GM12878 (cell line): ENCODE data around the gene SHB.

ENCODE experiments used
- EGR1 ChIP-seq, 2 experiments: IDR thresholded peaks; 1 replicate in 1 of 2; 2 replicates in 1 of 2; pipeline ENCODE4 v1.6.1; 2011 to 2012; ENCODE audit warnings: low read depth in 2 of 2, low read length in 2 of 2, borderline replicate concordance in 1 of 2, mild to moderate bottlenecking in 1 of 2, moderate library complexity in 1 of 2
- EZH2 ChIP-seq: IDR thresholded peaks from 2 replicates; pipeline ENCODE4 v1.6.1; 2012; ENCODE audit warnings: low read depth, mild to moderate bottlenecking, control low read depth, inconsistent platforms, low read length, borderline replicate concordance; ENCODE audit not compliant: control insufficient read depth
- POLR2A ChIP-seq: IDR thresholded peaks from 2 replicates; pipeline ENCODE4 v1.6.1; 2011; ENCODE audit warnings: low read depth, mild to moderate bottlenecking, low read length
- POLR2AphosphoS5 ChIP-seq: IDR thresholded peaks from 2 replicates; pipeline ENCODE4 v1.6.1; 2011; ENCODE audit warnings: mild to moderate bottlenecking, low read length, inconsistent platforms
- RAD51 ChIP-seq: fragments of 450-650 bp; IDR thresholded peaks from 2 replicates; pipeline ENCODE4 v1.6.1; 2016; ENCODE audit warnings: moderate library complexity, mild to moderate bottlenecking, inconsistent platforms
- SMC3 ChIP-seq: IDR thresholded peaks from 2 replicates; pipeline ENCODE4 v1.6.1; 2011; ENCODE audit warnings: low read length, improper control_type of control experiment, borderline replicate concordance
- SRF ChIP-seq, 2 experiments: IDR thresholded peaks; 2 replicates each; pipeline ENCODE4 v1.6.1; 2011; ENCODE audit warnings: low read depth in 2 of 2, low read length in 2 of 2, mild to moderate bottlenecking in 1 of 2, moderate library complexity in 1 of 2
- YBX1 ChIP-seq: fragments of 450-650 bp; IDR thresholded peaks from 2 replicates; pipeline ENCODE4 v1.6.1; 2016; ENCODE audit warnings: antibody characterized with exemption
- TF ChIP-seq, protein P1 (sequence below), 3 experiments: IDR thresholded peaks in 2 of 3; conservative IDR thresholded peaks in 1 of 3; 2 replicates each; pipeline ENCODE4 v1.5.1; 2011; ENCODE audit warnings: low read depth in 3 of 3, low read length in 3 of 3, mild to moderate bottlenecking in 3 of 3, control low read depth in 2 of 3, moderate library complexity in 2 of 3, inconsistent platforms in 1 of 3, mixed read lengths in 1 of 3; ENCODE audit not compliant: control insufficient read depth in 2 of 3, insufficient read depth in 1 of 3; ENCODE audit errors: extremely low read depth in 1 of 3

- no peak for TF ChIP-seq SMC3
- no peak for TF ChIP-seq POLR2AphosphoS5
- no peak for TF ChIP-seq POLR2A
- TF ChIP-seq EZH2: no peak
- TF ChIP-seq EGR1 (IDR thresholded peaks at IDR 0.05; ENCODE audit: borderline replicate concordance in 1 of 2, low read depth in 2 of 2, low read length in 2 of 2): no peak
- TF ChIP-seq SRF (IDR thresholded peaks at IDR 0.05; ENCODE audit: low read depth in 2 of 2, low read length in 2 of 2): no peak
- TF ChIP-seq RAD51: no peak
- no peak for TF ChIP-seq YBX1
- TF ChIP-seq, protein P1, sequence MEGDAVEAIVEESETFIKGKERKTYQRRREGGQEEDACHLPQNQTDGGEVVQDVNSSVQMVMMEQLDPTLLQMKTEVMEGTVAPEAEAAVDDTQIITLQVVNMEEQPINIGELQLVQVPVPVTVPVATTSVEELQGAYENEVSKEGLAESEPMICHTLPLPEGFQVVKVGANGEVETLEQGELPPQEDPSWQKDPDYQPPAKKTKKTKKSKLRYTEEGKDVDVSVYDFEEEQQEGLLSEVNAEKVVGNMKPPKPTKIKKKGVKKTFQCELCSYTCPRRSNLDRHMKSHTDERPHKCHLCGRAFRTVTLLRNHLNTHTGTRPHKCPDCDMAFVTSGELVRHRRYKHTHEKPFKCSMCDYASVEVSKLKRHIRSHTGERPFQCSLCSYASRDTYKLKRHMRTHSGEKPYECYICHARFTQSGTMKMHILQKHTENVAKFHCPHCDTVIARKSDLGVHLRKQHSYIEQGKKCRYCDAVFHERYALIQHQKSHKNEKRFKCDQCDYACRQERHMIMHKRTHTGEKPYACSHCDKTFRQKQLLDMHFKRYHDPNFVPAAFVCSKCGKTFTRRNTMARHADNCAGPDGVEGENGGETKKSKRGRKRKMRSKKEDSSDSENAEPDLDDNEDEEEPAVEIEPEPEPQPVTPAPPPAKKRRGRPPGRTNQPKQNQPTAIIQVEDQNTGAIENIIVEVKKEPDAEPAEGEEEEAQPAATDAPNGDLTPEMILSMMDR (IDR thresholded peaks at IDR 0.05 in 2 of 3, conservative IDR thresholded peaks at IDR 0.05 in 1 of 3; ENCODE audit: control insufficient read depth in 2 of 3, extremely low read depth in 1 of 3, insufficient read depth in 1 of 3, low read depth in 3 of 3, low read length in 3 of 3): no peak
Observed at GRCh38 chr9:37944671-37945481, 124.2 kb downstream of the SHB start.
